Ishikawa (cell line): ENCODE data around the gene RPL23.

Experiments
- CEBPB ChIP-seq: IDR thresholded peaks from 2 replicates; pipeline ENCODE4 v1.6.1; 2012
- CREB1 ChIP-seq: IDR thresholded peaks from 2 replicates; pipeline ENCODE4 v1.6.1; 2012; ENCODE audit warnings: low read depth
- EGR1 ChIP-seq: IDR thresholded peaks from 2 replicates; pipeline ENCODE4 v1.6.1; 2012
- EP300 ChIP-seq: IDR thresholded peaks from 2 replicates; pipeline ENCODE4 v1.6.1; 2012; ENCODE audit warnings: borderline replicate concordance
- FOXM1 ChIP-seq: IDR thresholded peaks from 2 replicates; pipeline ENCODE4 v1.6.1; 2012; ENCODE audit warnings: low read depth, borderline replicate concordance
- MAX ChIP-seq: IDR thresholded peaks from 2 replicates; pipeline ENCODE4 v1.6.1; 2012
- NFIC ChIP-seq: IDR thresholded peaks from 2 replicates; pipeline ENCODE4 v1.6.1; 2012
- RAD21 ChIP-seq: IDR thresholded peaks from 2 replicates; pipeline ENCODE4 v1.6.1; 2012; ENCODE audit warnings: low read depth
- REST ChIP-seq: IDR thresholded peaks from 2 replicates; pipeline ENCODE4 v1.6.1; 2012; ENCODE audit warnings: low read depth, mild to moderate bottlenecking
- TAF1 ChIP-seq: IDR thresholded peaks from 2 replicates; pipeline ENCODE4 v1.6.1; 2012; ENCODE audit warnings: low read depth, mild to moderate bottlenecking
- TCF12 ChIP-seq: IDR thresholded peaks from 2 replicates; pipeline ENCODE4 v1.6.1; 2012; ENCODE audit warnings: low read depth
- TEAD4 ChIP-seq: IDR thresholded peaks from 2 replicates; pipeline ENCODE4 v1.6.1; 2012
- USF1 ChIP-seq: IDR thresholded peaks from 2 replicates; pipeline ENCODE4 v1.6.1; 2012
- YY1 ChIP-seq: IDR thresholded peaks from 2 replicates; pipeline ENCODE4 v1.6.1; 2012; ENCODE audit warnings: low read depth
- ZBTB7A ChIP-seq: IDR thresholded peaks from 2 replicates; pipeline ENCODE4 v1.6.1; 2012; ENCODE audit warnings: low read depth

The RPL23 gene

GRCh38 chr17:38892083-38892482, 38.6 kb upstream of the RPL23 start:
- no peak for TF ChIP-seq REST
- no peak for TF ChIP-seq CREB1
- TF ChIP-seq RAD21, result no peak
- TF ChIP-seq TAF1, result no peak
- TF ChIP-seq YY1, result no peak
- TF ChIP-seq CEBPB, result no peak
- no peak for TF ChIP-seq ZBTB7A
- TF ChIP-seq EGR1, result no peak
- no peak for TF ChIP-seq TCF12

GRCh38 chr17:38891441-38891840, 37.9 kb upstream of the RPL23 start:
- TF ChIP-seq EGR1, result no peak
- TF ChIP-seq RAD21, result no peak
- TF ChIP-seq ZBTB7A, result no peak
- TF ChIP-seq TAF1, result no peak
- TF ChIP-seq USF1, result no peak
- TF ChIP-seq CEBPB, result no peak
- no peak for TF ChIP-seq EP300
- no peak for TF ChIP-seq TEAD4
- no peak for TF ChIP-seq YY1
- no peak for TF ChIP-seq REST
- TF ChIP-seq TCF12, result no peak
- TF ChIP-seq FOXM1, result no peak
- no peak for TF ChIP-seq CREB1
- TF ChIP-seq MAX, result no peak
- TF ChIP-seq NFIC, result no peak

- TF ChIP-seq CREB1 (no peak), YY1 (no peak), TCF12 (no peak), USF1 (no peak), TAF1 (no peak)
Observed at GRCh38 chr17:38890410-38890746, 36.9 kb upstream of the RPL23 start.

GRCh38 chr17:38889745-38890409, 36.4 kb upstream of the RPL23 start:
- no peak for TF ChIP-seq CREB1
- no peak for TF ChIP-seq REST
- no peak for TF ChIP-seq USF1
- TF ChIP-seq EGR1, result no peak
- TF ChIP-seq MAX, result no peak
- no peak for TF ChIP-seq TAF1
- TF ChIP-seq FOXM1, result no peak
- TF ChIP-seq ZBTB7A, result no peak
- no peak for TF ChIP-seq TCF12
- TF ChIP-seq YY1, result no peak
- TF ChIP-seq TEAD4, result no peak
- no peak for TF ChIP-seq NFIC
- no peak for TF ChIP-seq RAD21
- TF ChIP-seq CEBPB, result no peak
- TF ChIP-seq EP300, result no peak
